Stimulated activated CD4-positive, alpha-beta T cell treated with anti-CD3 and anti-CD28 coated beads, TNF-alpha, amount 100 ng/mL, for 24 hours (primary cell): ENCODE measurements around the gene NPBWR2.

Experiments
- DNase-seq, 3 experiments: peaks; one replicate each; pipeline ENCODE4 v3.0.0-alpha.2; 2020; ENCODE audit warnings: low read depth in 3 of 3

Gene NPBWR2

GRCh38 chr20:64083804-64084684 is 23.3 kb downstream of the NPBWR2 start, which contains the start of gene LKAAEAR1:
Gene LKAAEAR1 (minus strand): TSS chr20:64084398. CDS start chr20:64084219, 179 bp downstream.
- DNase-seq = no peak

GRCh38 chr20:64083378-64083803 is 24.0 kb downstream of the NPBWR2 start:
- peak; percentile 37 to 72 (median 48) for DNase-seq

- no peak for DNase-seq
Observed at GRCh38 chr20:64082820-64083377, 24.5 kb downstream of the NPBWR2 start.

GRCh38 chr20:64082126-64082731 is 25.1 kb downstream of the NPBWR2 start:
- DNase-seq = no peak

GRCh38 chr20:64081624-64081964 is 25.8 kb downstream of the NPBWR2 start:
- no peak for DNase-seq

- DNase-seq = no peak
Observed at GRCh38 chr20:64080813-64081623, 26.3 kb downstream of the NPBWR2 start.

GRCh38 chr20:64080013-64080812 is 27.2 kb downstream of the NPBWR2 start, which contains the start of gene OPRL1:
Gene OPRL1 (plus strand): TSS chr20:64080082. CDS start chr20:64092721, 12,639 bp downstream.
- DNase-seq = no peak

- DNase-seq = peak; percentile 24 to 74 (median 43)
Observed at GRCh38 chr20:64079273-64080012, 27.9 kb downstream of the NPBWR2 start, which contains the start of gene RGS19. Gene RGS19 (minus strand): TSS chr20:64079518. CDS start chr20:64076886, 2,632 bp downstream.

GRCh38 chr20:64078934-64079272 is 28.5 kb downstream of the NPBWR2 start:
- DNase-seq = no peak

- no peak for DNase-seq
Observed at GRCh38 chr20:64077876-64078551, 29.4 kb downstream of the NPBWR2 start.

GRCh38 chr20:64077541-64077875 is 29.9 kb downstream of the NPBWR2 start:
- no peak for DNase-seq

- peak in 1 of 3 experiments; percentile 55 for DNase-seq
Observed at GRCh38 chr20:64077094-64077493, 30.3 kb downstream of the NPBWR2 start.

GRCh38 chr20:64076061-64076997 is 31.0 kb downstream of the NPBWR2 start:
- no peak for DNase-seq

GRCh38 chr20:64075556-64075955 is 31.8 kb downstream of the NPBWR2 start:
- DNase-seq = no peak

GRCh38 chr20:64074963-64075362 is 32.4 kb downstream of the NPBWR2 start:
- DNase-seq = no peak

- no peak for DNase-seq
Observed at GRCh38 chr20:64074184-64074789, 33.1 kb downstream of the NPBWR2 start.

GRCh38 chr20:64073476-64074183 is 33.7 kb downstream of the NPBWR2 start:
- DNase-seq = no peak
